Measurements from ENCODE around the gene TTLL1. TPM values are rescaled to one million over a fixed set of nuclear protein-coding genes. Genes with fewer than 3 reads are reported as not detected.
A peak's percentile ranks its signal among the peaks of the same experiment; 100 is the strongest.

The TTLL1 gene
- 1 to 10 TPM; 1.2 to 1.5 (median 1.3) TPM for total RNA-seq

DNA sequence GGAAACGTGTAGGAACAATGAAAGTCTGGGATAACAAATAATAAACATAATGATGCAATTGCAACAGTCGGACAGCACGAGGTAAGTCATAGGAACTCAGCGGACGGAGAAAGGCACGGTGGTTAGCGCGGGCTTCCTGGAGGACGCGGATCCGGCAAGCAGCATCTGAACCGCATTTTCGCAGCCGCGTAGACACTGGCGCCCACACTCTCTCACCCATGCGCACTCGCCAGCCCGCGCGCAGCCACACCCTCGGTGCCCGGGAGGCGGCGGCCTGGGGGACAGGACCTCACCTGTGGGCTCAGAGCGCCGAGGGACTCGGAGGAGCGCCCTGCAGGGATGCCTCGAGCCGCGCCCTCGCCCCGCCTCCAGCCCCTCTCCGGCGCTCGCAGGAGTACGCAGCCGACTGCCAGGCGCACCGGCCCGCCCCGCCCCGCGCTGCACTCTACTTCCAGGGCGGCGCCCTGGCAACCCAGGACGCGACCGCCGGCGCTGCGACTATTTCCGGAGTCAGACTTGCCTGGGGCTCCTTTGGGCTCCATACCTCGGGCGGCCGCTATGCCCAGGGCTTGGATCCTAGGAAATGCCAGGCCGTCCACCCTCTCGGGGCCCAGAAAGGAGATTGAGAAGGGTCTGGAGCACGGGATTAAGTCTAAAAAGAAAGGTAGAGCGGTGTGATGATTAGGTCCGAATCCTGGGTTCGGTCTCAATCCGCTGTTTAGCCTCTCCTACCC lies at the start of gene TTLL1:
Gene TTLL1, minus strand, starts transcription at position 408 of the 734 bp plus-strand sequence. CDS start 13,805 bp downstream, outside the sequence.
- Mint-ChIP-seq H3K27me3 (ENCODE audit: low read depth) (no peaks in the 10 kb centered on the region), H3K4me1 (ENCODE audit: low read depth) (peaks cover 22% of the 10 kb centered on the region), H3K4me3 (peak within 1 kb of the TSS; percentile 92), H3K36me3 (ENCODE audit: insufficient read depth) (peaks cover 5% of the 10 kb centered on the region), H3K9me3 (no peaks in the 10 kb centered on the region)
- DNase-seq (peak; percentile 79), ATAC-seq (peak; percentile 94 to 98)

GRCh38 chr22:43136801-43137200 lies 47.6 kb upstream of the TTLL1 start:
- Mint-ChIP-seq H3K36me3 (ENCODE audit: insufficient read depth) (peaks cover 35% of the 10 kb centered on the region), H3K27me3 (ENCODE audit: low read depth) (no peaks in the 10 kb centered on the region)

GRCh38 chr22:43136255-43136654 lies 47.1 kb upstream of the TTLL1 start:
- no peaks in the 10 kb centered on the region for H3K27me3 Mint-ChIP-seq (ENCODE audit: low read depth)
- no peak overlapping the region for H3K4me3 Mint-ChIP-seq
- no peaks in the 10 kb centered on the region for H3K9me3 Mint-ChIP-seq
- H3K36me3 Mint-ChIP-seq (ENCODE audit: insufficient read depth) = peaks cover 35% of the 10 kb centered on the region
- H3K4me1 Mint-ChIP-seq (ENCODE audit: low read depth) = peaks cover 6% of the 10 kb centered on the region
- ATAC-seq (peak; percentile 69 to 73), DNase-seq (peak; percentile 33)

More at GRCh38 chr22:43136801-43137200, 47.6 kb upstream of the TTLL1 start:
- ATAC-seq = no peak
- H3K4me1 Mint-ChIP-seq (ENCODE audit: low read depth) = peaks cover 10% of the 10 kb centered on the region
- H3K9me3 Mint-ChIP-seq = no peaks in the 10 kb centered on the region
- H3K4me3 Mint-ChIP-seq = no peak overlapping the region
- no peak for DNase-seq

GRCh38 chr22:43135565-43135964 lies 46.4 kb upstream of the TTLL1 start:
- peaks cover 2% of the 10 kb centered on the region for H3K4me1 Mint-ChIP-seq (ENCODE audit: low read depth)
- peaks cover 32% of the 10 kb centered on the region for H3K36me3 Mint-ChIP-seq (ENCODE audit: insufficient read depth)
- H3K4me3 Mint-ChIP-seq = no peak overlapping the region
- DNase-seq (no peak), ATAC-seq (no peak)
- no peaks in the 10 kb centered on the region for H3K27me3 Mint-ChIP-seq (ENCODE audit: low read depth)
- H3K9me3 Mint-ChIP-seq = no peaks in the 10 kb centered on the region

DNA sequence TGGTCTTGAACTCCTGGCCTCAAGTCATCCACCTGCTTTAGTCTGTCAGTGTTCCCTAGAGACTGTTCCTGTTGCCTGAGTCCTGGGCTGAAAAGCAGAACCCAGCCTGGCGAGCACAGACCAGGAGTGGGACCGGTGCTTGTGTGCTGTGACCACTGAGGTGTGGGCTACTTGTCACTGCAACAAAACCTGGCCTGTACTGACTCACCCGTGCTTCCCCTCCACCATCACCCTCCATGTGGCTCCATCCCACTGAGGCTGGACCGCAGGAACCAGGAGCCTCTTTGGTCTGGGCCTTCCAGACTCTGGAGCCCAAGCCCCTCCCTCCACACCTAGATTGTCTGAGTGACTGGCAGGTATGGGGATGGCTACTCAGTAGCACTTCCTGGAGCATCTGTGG lies 45.4 kb upstream of the TTLL1 start:
- Mint-ChIP-seq H3K36me3 (ENCODE audit: insufficient read depth) (peaks cover 28% of the 10 kb centered on the region), H3K27me3 (ENCODE audit: low read depth) (no peaks in the 10 kb centered on the region), H3K9me3 (no peaks in the 10 kb centered on the region), H3K4me3 (no peak overlapping the region), H3K4me1 (ENCODE audit: low read depth) (no peaks in the 10 kb centered on the region)
- ATAC-seq (no peak), DNase-seq (no peak)

GRCh38 chr22:43133401-43133800 lies 44.2 kb upstream of the TTLL1 start:
- no peak for DNase-seq
- H3K4me3 Mint-ChIP-seq = no peak overlapping the region
- H3K4me1 Mint-ChIP-seq (ENCODE audit: low read depth) = peaks cover 2% of the 10 kb centered on the region
- ATAC-seq = no peak
- peaks cover 22% of the 10 kb centered on the region for H3K36me3 Mint-ChIP-seq (ENCODE audit: insufficient read depth)
- no peaks in the 10 kb centered on the region for H3K27me3 Mint-ChIP-seq (ENCODE audit: low read depth)
- H3K9me3 Mint-ChIP-seq = no peaks in the 10 kb centered on the region

- H3K27me3 Mint-ChIP-seq (ENCODE audit: low read depth) = no peaks in the 10 kb centered on the region
- ATAC-seq (no peak), DNase-seq (no peak)
- H3K4me1 Mint-ChIP-seq (ENCODE audit: low read depth) = peaks cover 2% of the 10 kb centered on the region
- no peaks in the 10 kb centered on the region for H3K9me3 Mint-ChIP-seq
- no peak overlapping the region for H3K4me3 Mint-ChIP-seq
- H3K36me3 Mint-ChIP-seq (ENCODE audit: insufficient read depth) = peaks cover 16% of the 10 kb centered on the region
These were observed 42.7 kb upstream of the TTLL1 start for GRCh38 chr22:43131773-43132501.

DNA sequence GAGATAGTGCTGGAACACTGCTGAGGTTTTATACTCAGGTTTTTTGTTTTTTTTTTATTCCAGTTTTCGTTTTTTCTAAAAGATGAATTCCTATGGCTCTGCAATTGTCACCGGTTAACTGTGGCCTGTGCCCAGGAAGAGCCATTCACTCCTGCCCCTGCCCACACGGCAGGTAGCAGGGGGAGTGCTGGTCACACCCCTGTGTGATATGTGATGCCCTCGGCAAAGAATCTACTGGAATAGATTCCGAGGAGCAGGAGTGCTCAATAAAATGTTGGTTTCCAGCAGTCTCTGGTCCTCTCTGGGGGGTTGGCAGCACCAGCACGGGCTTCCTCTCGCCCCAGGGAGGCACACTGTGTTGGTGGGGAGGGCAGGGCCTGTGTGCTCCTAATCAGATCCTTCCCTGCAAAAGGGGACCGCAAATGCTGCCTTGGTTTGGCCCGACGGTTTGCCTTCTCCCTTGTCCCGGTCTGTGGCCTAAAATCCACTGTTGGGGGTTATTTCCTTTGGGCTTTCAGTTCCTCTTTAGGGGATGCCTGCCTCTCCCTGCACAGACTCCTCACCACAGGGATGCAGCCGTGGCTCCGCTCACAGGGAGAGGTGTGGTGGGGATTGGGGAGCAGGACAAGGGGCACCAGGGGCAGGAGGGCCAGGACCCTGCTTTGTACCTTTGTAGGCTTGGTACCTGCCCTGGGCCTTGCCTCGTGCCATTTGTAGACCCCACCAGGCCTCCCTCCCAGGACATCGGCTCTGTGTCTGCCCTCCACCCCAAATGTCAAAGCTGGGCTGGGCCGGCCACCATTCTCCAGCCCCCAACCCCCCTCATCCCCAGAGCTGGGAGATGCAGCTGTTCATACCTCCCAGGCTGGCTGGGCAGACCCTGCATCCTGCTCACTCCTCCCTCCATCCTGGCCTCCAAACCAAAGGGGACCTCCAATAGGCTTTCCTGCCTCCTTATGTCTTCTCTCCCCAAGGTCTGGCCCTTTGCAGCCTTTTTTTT lies 40.5 kb upstream of the TTLL1 start:
- Mint-ChIP-seq H3K4me1 (ENCODE audit: low read depth) (peaks cover 2% of the 10 kb centered on the region), H3K36me3 (ENCODE audit: insufficient read depth) (peaks cover 4% of the 10 kb centered on the region), H3K4me3 (no peak overlapping the region), H3K9me3 (no peaks in the 10 kb centered on the region), H3K27me3 (ENCODE audit: low read depth) (no peaks in the 10 kb centered on the region)
- no peak for ATAC-seq
- no peak for DNase-seq

DNA sequence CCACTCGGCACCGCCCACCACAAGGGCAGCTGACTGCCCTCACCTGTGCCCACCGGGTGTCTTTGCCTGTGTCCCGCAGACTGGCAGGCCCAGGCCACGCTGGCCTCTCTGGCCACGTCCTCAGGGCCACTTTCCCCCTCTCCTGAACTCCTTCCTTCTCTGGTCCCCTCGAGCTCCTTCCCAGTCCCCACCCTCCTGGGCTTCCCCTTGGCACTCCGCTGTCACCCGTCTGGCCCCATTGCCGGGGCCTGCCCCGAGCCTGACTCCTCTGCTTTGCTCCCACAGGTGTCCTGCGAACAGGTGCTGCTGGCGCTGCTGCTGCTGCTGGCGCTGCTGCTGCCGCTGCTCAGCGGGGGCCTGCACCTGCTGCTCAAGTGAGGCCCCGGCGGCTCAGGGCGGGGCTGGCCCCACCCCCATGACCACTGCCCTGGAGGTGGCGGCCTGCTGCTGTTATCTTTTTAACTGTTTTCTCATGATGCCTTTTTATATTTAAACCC lies 39.8 kb upstream of the TTLL1 start:
- H3K4me3 Mint-ChIP-seq = no peak overlapping the region
- DNase-seq (no peak), ATAC-seq (peak in 1 of 2 donors; percentile 32)
- H3K27me3 Mint-ChIP-seq (ENCODE audit: low read depth) = no peaks in the 10 kb centered on the region
- peaks cover 4% of the 10 kb centered on the region for H3K36me3 Mint-ChIP-seq (ENCODE audit: insufficient read depth)
- no peaks in the 10 kb centered on the region for H3K9me3 Mint-ChIP-seq
- peaks cover 2% of the 10 kb centered on the region for H3K4me1 Mint-ChIP-seq (ENCODE audit: low read depth)

DNA sequence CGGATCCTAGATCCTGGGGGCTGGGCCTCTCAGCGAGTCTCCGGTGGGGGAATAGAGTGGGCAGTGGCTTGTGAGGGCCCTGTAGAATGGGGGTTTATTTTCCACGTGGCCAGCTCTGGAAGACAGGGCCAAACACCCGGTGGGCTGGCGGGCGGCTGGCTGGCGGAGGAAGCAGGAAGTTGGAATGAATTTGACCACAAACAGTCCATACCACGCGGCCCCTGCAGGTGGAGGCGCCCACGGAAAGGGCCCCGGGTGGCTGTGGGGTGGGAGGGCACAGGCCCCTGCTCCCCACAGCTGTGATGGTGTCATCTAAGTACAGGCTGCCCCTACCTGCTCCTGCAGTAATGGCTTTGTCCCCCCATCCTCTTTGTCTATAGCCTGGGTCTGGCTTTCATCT lies 38.9 kb upstream of the TTLL1 start:
- Mint-ChIP-seq H3K4me3 (no peak overlapping the region), H3K9me3 (no peaks in the 10 kb centered on the region), H3K27me3 (ENCODE audit: low read depth) (no peaks in the 10 kb centered on the region), H3K4me1 (ENCODE audit: low read depth) (peaks cover 2% of the 10 kb centered on the region), H3K36me3 (ENCODE audit: insufficient read depth) (peaks cover under 1% of the 10 kb centered on the region)
- no peak for DNase-seq
- ATAC-seq = no peak

DNA sequence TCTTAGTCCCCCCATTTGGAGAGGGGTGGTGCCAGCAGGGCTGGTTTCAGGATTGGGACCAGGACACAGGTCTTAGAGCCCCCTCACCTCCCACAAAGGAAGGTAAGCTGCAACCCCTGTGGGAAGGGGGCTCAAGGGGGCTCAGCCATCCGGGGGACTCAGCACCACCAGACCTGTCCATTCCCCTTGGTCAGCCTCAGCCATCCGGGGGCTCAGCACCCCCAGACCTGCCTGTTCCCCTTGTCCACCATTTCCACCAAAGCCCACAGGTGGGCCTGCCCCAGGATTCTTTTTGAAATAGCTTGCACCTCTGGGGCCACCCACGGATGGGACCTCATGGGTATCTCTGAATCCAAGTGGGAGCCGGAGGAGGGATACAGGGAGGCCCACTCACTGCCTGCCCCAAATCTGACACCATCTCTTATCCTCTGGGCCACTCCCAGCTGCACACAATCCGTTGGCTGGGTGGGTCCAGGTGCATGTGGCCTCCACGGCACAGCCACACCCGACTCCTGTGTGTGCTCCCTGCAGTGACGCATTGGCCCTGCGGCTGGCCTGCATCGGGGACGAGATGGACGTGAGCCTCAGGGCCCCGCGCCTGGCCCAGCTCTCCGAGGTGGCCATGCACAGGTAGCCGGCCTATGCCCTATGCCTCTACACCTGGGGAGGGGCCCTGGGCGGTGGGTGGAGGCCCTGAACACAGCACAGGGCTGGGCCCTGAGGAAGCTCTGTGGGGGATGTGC lies 38.1 kb upstream of the TTLL1 start:
- H3K9me3 Mint-ChIP-seq = no peaks in the 10 kb centered on the region
- H3K4me1 Mint-ChIP-seq (ENCODE audit: low read depth) = peaks cover 2% of the 10 kb centered on the region
- no peak for ATAC-seq

GRCh38 chr22:43126501-43127165 lies 37.4 kb upstream of the TTLL1 start:
- no peaks in the 10 kb centered on the region for H3K36me3 Mint-ChIP-seq (ENCODE audit: insufficient read depth)
- H3K4me1 Mint-ChIP-seq (ENCODE audit: low read depth) = peaks cover 2% of the 10 kb centered on the region
- no peaks in the 10 kb centered on the region for H3K27me3 Mint-ChIP-seq (ENCODE audit: low read depth)
- no peaks in the 10 kb centered on the region for H3K9me3 Mint-ChIP-seq
- ATAC-seq = no peak
- no peak overlapping the region for H3K4me3 Mint-ChIP-seq
- DNase-seq = no peak

More for the DNA sequence above, 38.1 kb upstream of the TTLL1 start:
- no peak overlapping the region for H3K4me3 Mint-ChIP-seq
- no peak for DNase-seq
- no peaks in the 10 kb centered on the region for H3K27me3 Mint-ChIP-seq (ENCODE audit: low read depth)
- no peaks in the 10 kb centered on the region for H3K36me3 Mint-ChIP-seq (ENCODE audit: insufficient read depth)

DNA sequence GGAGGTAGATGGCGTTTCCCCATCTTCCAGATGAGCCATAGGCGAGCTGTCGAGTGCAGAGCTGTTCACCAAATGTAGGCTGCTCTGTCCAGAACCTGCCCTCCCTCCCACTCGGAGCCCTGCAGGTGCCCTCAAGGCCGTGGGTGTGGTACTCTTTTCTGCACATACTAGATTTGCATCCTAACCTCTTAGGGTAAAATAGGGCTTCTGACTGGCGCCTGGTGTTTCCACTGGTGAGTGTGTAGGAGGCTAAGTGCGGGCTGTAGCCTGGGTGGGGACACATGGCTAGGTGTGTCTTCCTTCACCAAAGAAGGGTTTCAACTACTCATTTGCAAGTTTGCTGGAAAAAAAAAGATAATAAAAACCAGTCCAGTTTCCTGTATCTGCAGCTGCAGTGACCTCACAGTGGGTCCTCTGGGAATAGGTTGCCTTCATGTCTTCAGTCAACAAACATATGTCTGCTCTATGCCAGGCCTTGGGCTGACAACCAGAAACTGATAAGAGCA lies 29.8 kb upstream of the TTLL1 start:
- DNase-seq (no peak), ATAC-seq (no peak)
- Mint-ChIP-seq H3K4me1 (ENCODE audit: low read depth) (peaks cover 5% of the 10 kb centered on the region), H3K36me3 (ENCODE audit: insufficient read depth) (no peaks in the 10 kb centered on the region), H3K27me3 (ENCODE audit: low read depth) (no peaks in the 10 kb centered on the region), H3K4me3 (no peak overlapping the region), H3K9me3 (no peaks in the 10 kb centered on the region)
